ENCODE data around the gene DUS1L.
A peak's percentile ranks its signal among the peaks of the same experiment; 100 is the strongest.

The DUS1L gene

GRCh38 chr17:82103553-82104451 is 38.2 kb upstream of the DUS1L start:
- Histone ChIP-seq H3K27ac (ENCODE audit: low read depth, low read length) (peak overlapping the region; percentile 69), H3K14ac (ENCODE audit: low read length) (no peak overlapping the region), H2BK120ac (ENCODE audit: insufficient read depth, low read length, poor library complexity) (no peak overlapping the region), H4K12ac (ENCODE audit: low read depth, low read length) (no peak overlapping the region), H3K4me3 (ENCODE audit: low read depth, low read length) (no peak overlapping the region), H3K4ac (ENCODE audit: low read depth, low read length) (no peak overlapping the region), H3K79me1 (ENCODE audit: low read length) (peaks cover 25% of the 10 kb centered on the region), H3K4me2 (ENCODE audit: low read length) (peak overlapping the region; percentile 24), H3K79me2 (ENCODE audit: control insufficient read depth, insufficient read depth, low read length, poor library complexity) (peaks cover 6% of the 10 kb centered on the region), H3K9me3 (ENCODE audit: insufficient read depth, low read depth, low read length) (no peaks in the 10 kb centered on the region), H2BK5ac (ENCODE audit: low read depth, low read length, poor library complexity) (peak overlapping the region; percentile 4), H3K18ac (ENCODE audit: low read length) (no peak overlapping the region), H3K23ac (ENCODE audit: low read length) (no peak overlapping the region), H3K4me1 (ENCODE audit: control insufficient read depth in 1 of 2, insufficient read depth in 2 of 2, low read length in 2 of 2) (peaks cover 51 to 64% of the 10 kb centered on the region in 2 experiments), H3K36me3 (ENCODE audit: control insufficient read depth in 1 of 2, insufficient read depth in 2 of 2, low read length in 2 of 2) (no peaks in the 10 kb centered on the region), H4K91ac (ENCODE audit: low read depth, low read length) (no peak overlapping the region), H2AK5ac (ENCODE audit: low read length) (no peak overlapping the region), H3K9ac (ENCODE audit: low read length) (no peak overlapping the region), H4K8ac (ENCODE audit: low read depth, low read length) (no peak overlapping the region), H2AFZ (ENCODE audit: insufficient read depth, low read length, poor library complexity) (no peak overlapping the region), H3K27me3 (ENCODE audit: insufficient read depth, low read length) (no peaks in the 10 kb centered on the region), H2BK12ac (ENCODE audit: low read length) (no peak overlapping the region)
- no CpG with 5 or more reads among the region's 24 CpGs for WGBS (ENCODE audit: extremely low coverage, insufficient coverage, insufficient read length)
- peak; percentile 97 for DNase-seq

DNA sequence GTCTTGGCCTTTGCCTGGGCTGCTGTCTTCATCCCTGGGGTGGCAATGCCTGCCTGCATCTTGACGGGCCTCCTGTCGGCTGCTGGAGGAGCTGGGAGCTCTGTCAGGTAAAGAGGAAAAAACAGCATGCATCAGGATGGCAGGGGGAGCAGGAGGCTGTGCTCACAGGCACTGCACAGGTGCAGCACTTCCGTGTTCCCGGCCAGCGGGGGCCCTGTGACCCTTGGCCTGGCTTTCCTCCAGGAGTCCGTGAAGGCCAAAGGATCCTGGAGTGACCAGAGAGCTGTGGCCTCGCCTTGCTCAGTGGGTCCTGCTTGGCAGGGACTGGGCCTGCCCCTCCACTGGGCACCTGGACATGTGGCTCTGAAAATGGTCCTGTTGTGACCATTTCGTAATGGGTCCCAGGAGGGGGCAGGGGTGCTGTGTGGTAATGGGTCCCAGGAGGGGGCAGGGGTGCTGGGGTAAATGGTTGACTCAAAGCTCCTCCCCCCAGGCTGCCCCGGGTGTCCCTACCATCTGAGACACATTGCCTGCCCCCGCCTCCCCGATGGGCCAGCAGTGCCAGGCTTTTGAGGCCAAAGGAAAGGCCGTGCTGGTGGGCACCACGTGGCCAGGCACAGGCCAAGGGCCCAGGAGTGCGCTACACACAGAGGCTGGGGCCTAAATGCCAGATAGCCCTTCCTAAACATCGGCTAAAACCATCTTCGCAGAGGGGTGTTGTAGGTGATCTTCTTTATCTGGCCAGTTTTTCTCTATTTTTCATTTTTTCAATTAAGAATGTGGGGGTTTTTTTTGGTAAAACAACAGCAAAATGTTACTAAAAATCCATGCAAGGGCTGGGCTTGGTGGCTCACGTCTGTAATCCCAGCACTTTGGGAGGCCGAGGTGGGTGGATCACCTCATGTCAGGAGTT is 36.4 kb upstream of the DUS1L start:
- peak in 1 of 2 donors; percentile 27 for DNase-seq
- Histone ChIP-seq H4K8ac (ENCODE audit: low read depth, low read length) (no peak overlapping the region), H3K27ac (ENCODE audit: low read depth, low read length) (no peak overlapping the region), H3K23ac (ENCODE audit: low read length) (no peak overlapping the region), H2AFZ (ENCODE audit: insufficient read depth, low read length, poor library complexity) (no peak overlapping the region), H2AK5ac (ENCODE audit: low read length) (no peak overlapping the region), H3K79me2 (ENCODE audit: control insufficient read depth, insufficient read depth, low read length, poor library complexity) (peaks cover 16% of the 10 kb centered on the region), H3K14ac (ENCODE audit: low read length) (no peak overlapping the region), H3K4me1 (ENCODE audit: control insufficient read depth in 1 of 2, insufficient read depth in 2 of 2, low read length in 2 of 2) (peaks cover 53 to 68% of the 10 kb centered on the region in 2 experiments), H2BK120ac (ENCODE audit: insufficient read depth, low read length, poor library complexity) (no peak overlapping the region), H3K36me3 (ENCODE audit: control insufficient read depth in 1 of 2, insufficient read depth in 2 of 2, low read length in 2 of 2) (no peaks in the 10 kb centered on the region), H3K9ac (ENCODE audit: low read length) (no peak overlapping the region), H3K18ac (ENCODE audit: low read length) (no peak overlapping the region), H3K27me3 (ENCODE audit: insufficient read depth, low read length) (no peaks in the 10 kb centered on the region), H3K4me2 (ENCODE audit: low read length) (no peak overlapping the region), H3K9me3 (ENCODE audit: insufficient read depth, low read depth, low read length) (no peaks in the 10 kb centered on the region), H3K4ac (ENCODE audit: low read depth, low read length) (no peak overlapping the region), H4K91ac (ENCODE audit: low read depth, low read length) (no peak overlapping the region), H2BK5ac (ENCODE audit: low read depth, low read length, poor library complexity) (no peak overlapping the region), H3K79me1 (ENCODE audit: low read length) (peaks cover 38% of the 10 kb centered on the region), H3K4me3 (ENCODE audit: low read depth, low read length) (no peak overlapping the region), H4K12ac (ENCODE audit: low read depth, low read length) (no peak overlapping the region), H2BK12ac (ENCODE audit: low read length) (no peak overlapping the region)
- WGBS (ENCODE audit: extremely low coverage, insufficient coverage, insufficient read length): no CpG with 5 or more reads among the region's 18 CpGs

DNA sequence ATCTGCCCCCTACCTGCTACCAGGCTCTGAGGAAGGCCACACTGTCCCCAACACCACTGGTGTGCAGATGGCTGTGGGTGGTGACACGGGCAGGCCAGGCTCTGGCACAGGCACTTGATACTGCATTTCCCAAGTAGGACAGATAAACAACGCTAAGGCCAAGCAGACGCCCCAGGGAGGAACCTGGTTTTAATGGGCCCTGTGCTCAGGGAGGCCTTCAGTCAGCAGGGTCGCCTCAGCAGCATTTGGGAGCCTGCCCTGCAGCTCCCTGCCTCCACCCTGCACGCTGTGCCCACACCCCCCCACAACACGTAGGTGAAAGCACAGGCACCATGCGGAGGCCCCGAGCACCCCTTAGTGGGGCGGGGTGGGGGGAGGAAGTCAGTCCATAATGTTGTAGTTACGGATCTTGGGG is 35.7 kb upstream of the DUS1L start:
- no peaks in the 10 kb centered on the region for H3K9me3 ChIP-seq (ENCODE audit: insufficient read depth, low read depth, low read length)
- no peak overlapping the region for H3K9ac ChIP-seq (ENCODE audit: low read length)
- no peak overlapping the region for H3K14ac ChIP-seq (ENCODE audit: low read length)
- no peak overlapping the region for H2AK5ac ChIP-seq (ENCODE audit: low read length)
- no peak for DNase-seq
- H2BK120ac ChIP-seq (ENCODE audit: insufficient read depth, low read length, poor library complexity): no peak overlapping the region
- no peak overlapping the region for H2BK5ac ChIP-seq (ENCODE audit: low read depth, low read length, poor library complexity)
- H3K36me3 ChIP-seq (ENCODE audit: control insufficient read depth in 1 of 2, insufficient read depth in 2 of 2, low read length in 2 of 2): peaks cover 2% of the 10 kb centered on the region in 2 experiments
- H3K4me2 ChIP-seq (ENCODE audit: low read length): no peak overlapping the region
- no peak overlapping the region for H4K91ac ChIP-seq (ENCODE audit: low read depth, low read length)
- H2BK12ac ChIP-seq (ENCODE audit: low read length): no peak overlapping the region
- peaks cover 40% of the 10 kb centered on the region for H3K79me1 ChIP-seq (ENCODE audit: low read length)
- peaks cover 24% of the 10 kb centered on the region for H3K79me2 ChIP-seq (ENCODE audit: control insufficient read depth, insufficient read depth, low read length, poor library complexity)
- H3K23ac ChIP-seq (ENCODE audit: low read length): no peak overlapping the region
- peaks cover 53 to 68% of the 10 kb centered on the region in 2 experiments for H3K4me1 ChIP-seq (ENCODE audit: control insufficient read depth in 1 of 2, insufficient read depth in 2 of 2, low read length in 2 of 2)
- H3K27me3 ChIP-seq (ENCODE audit: insufficient read depth, low read length): no peaks in the 10 kb centered on the region
- H3K27ac ChIP-seq (ENCODE audit: low read depth, low read length): no peak overlapping the region
- H3K18ac ChIP-seq (ENCODE audit: low read length): no peak overlapping the region
- H2AFZ ChIP-seq (ENCODE audit: insufficient read depth, low read length, poor library complexity): no peak overlapping the region
- no peak overlapping the region for H4K12ac ChIP-seq (ENCODE audit: low read depth, low read length)
- no CpG with 5 or more reads among the region's 10 CpGs for WGBS (ENCODE audit: extremely low coverage, insufficient coverage, insufficient read length)
- no peak overlapping the region for H3K4me3 ChIP-seq (ENCODE audit: low read depth, low read length)
- H4K8ac ChIP-seq (ENCODE audit: low read depth, low read length): no peak overlapping the region
- no peak overlapping the region for H3K4ac ChIP-seq (ENCODE audit: low read depth, low read length)

DNA sequence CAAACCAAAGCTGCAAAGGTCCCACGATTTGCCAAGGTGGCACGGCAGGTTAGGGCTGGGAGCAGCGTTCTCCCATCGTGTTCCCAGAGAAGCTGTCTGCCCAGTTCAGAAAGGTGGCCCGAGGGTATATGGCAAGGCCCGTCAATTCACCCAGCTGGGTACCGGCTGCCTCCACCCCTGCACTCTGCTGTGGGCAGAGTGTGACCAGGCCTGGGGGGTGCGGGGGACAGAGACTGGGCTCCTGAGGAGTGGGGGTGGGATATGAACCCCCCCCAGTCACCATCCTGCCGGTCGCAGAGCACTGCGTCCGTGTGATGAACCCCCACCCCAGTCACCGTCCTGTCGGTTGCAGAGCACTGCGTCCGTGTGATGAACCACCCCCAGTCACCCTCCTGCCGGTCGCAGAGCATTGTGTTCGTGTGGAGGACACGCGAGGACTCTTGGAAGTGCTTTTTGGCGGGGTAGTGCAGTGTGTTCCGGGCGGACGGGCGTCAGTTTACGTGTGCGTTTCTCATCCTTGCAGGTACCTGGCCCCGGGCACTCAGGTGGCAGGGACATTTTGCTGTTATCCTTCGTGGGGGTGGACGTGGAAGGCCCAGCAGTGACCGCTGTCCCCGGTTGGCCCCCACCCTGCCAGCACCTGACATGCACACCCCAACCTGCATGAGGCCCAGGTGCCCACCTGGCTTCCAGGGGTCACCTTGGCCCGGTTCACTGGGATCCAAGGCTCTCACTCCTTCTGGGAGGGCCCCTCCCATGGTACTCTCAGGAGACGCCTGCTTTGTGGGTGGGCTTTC is 35.1 kb upstream of the DUS1L start:
- WGBS (ENCODE audit: extremely low coverage, insufficient coverage, insufficient read length): no CpG with 5 or more reads among the region's 35 CpGs
- H2BK120ac ChIP-seq (ENCODE audit: insufficient read depth, low read length, poor library complexity): no peak overlapping the region
- peaks cover 39% of the 10 kb centered on the region for H3K79me1 ChIP-seq (ENCODE audit: low read length)
- no peaks in the 10 kb centered on the region for H3K9me3 ChIP-seq (ENCODE audit: insufficient read depth, low read depth, low read length)
- H2AK5ac ChIP-seq (ENCODE audit: low read length): no peak overlapping the region
- no peak overlapping the region for H2BK12ac ChIP-seq (ENCODE audit: low read length)
- H3K79me2 ChIP-seq (ENCODE audit: control insufficient read depth, insufficient read depth, low read length, poor library complexity): peaks cover 28% of the 10 kb centered on the region
- no peak overlapping the region for H2AFZ ChIP-seq (ENCODE audit: insufficient read depth, low read length, poor library complexity)
- H3K23ac ChIP-seq (ENCODE audit: low read length): no peak overlapping the region
- H4K91ac ChIP-seq (ENCODE audit: low read depth, low read length): no peak overlapping the region
- H2BK5ac ChIP-seq (ENCODE audit: low read depth, low read length, poor library complexity): no peak overlapping the region
- H4K8ac ChIP-seq (ENCODE audit: low read depth, low read length): no peak overlapping the region
- no peak overlapping the region for H4K12ac ChIP-seq (ENCODE audit: low read depth, low read length)
- no peak overlapping the region for H3K27ac ChIP-seq (ENCODE audit: low read depth, low read length)
- H3K18ac ChIP-seq (ENCODE audit: low read length): no peak overlapping the region
- H3K14ac ChIP-seq (ENCODE audit: low read length): no peak overlapping the region
- no peak for DNase-seq
- H3K27me3 ChIP-seq (ENCODE audit: insufficient read depth, low read length): no peaks in the 10 kb centered on the region
- H3K9ac ChIP-seq (ENCODE audit: low read length): no peak overlapping the region
- H3K36me3 ChIP-seq (ENCODE audit: control insufficient read depth in 1 of 2, insufficient read depth in 2 of 2, low read length in 2 of 2): peaks cover 8% of the 10 kb centered on the region in 2 experiments
- peak overlapping the region; percentile 18 for H3K4me3 ChIP-seq (ENCODE audit: low read depth, low read length)
- H3K4me1 ChIP-seq (ENCODE audit: control insufficient read depth in 1 of 2, insufficient read depth in 2 of 2, low read length in 2 of 2): peaks cover 53 to 68% of the 10 kb centered on the region in 2 experiments
- no peak overlapping the region for H3K4ac ChIP-seq (ENCODE audit: low read depth, low read length)
- H3K4me2 ChIP-seq (ENCODE audit: low read length): no peak overlapping the region
